T47D (cell line): ENCODE data around the gene TBL1X.

Experiments
- DNase-seq, 2 experiments: peaks; one replicate each; pipeline versions ENCODE4 v3.0.0 to v3.0.0-alpha.2; 2011 to 2012; ENCODE audit warnings: low read depth in 1 of 2, low spot score in 1 of 2
- JUND ChIP-seq: IDR thresholded peaks from 2 replicates; pipeline ENCODE4 v1.6.1; 2012; ENCODE audit warnings: low read depth
- in situ Hi-C: cut with HindIII; loops from 2 replicates; pipeline ENCODE4 v1.10.0; 2016; ENCODE audit warnings: low sequenced_read_pairs, low pct_unique_long_range_greater_than_20kb

Gene TBL1X

DNA sequence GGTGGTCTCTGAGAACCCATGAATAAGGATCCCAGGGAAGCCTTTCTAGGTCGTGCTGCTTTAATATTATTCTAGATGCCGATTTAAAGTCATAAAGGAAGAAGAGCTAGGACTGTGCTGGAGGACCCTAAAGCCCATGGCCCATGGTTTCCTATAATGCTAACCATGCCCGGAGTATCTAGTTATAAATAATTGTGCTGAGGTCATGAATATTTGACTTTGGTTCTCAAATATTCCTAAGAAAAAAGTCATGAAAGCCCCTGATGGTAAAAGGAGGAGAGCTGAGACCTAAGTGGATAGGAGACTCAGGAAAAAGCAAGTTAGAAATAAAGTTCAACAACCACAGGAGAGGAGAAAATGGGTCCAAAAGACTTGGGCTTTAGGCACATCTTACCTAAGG lies 132.0 kb downstream of the TBL1X start:
- TF ChIP-seq JUND, result no peak
- DNase-seq, result no peak
- in situ Hi-C loops, result no loop called here

DNA sequence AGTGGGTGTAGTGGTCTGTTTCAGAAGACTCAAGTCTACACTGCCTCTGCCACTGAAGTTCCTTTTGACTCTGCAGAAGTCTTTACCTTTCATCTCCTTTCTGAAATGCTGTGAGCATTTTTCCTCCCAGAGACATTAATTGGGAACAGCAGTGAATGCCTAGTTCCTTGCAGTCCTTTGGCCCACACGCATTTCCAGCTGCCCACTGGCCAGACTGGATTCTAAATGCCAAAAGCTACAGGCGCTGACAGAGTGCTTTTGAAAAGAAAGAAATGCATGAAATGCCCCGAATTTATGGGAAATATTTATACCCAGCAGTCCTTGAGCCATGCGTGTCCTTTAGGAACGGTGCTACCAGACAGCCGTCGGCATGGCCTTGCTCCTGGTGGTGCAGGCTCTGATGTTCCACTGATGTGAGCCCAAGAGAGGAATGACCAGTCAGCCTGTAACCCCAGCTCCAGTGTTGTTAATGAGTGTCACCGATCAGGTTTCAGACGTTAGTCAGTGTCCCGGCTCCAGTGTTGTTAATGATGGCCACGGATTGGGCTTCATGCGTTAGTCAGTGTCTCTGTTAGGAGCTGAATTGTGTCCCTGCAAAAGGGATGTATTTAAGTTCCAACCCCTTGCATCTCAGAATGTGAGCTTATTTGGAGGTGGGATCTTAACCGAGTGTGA lies 132.6 kb downstream of the TBL1X start:
- TF ChIP-seq JUND, result no peak
- in situ Hi-C loops, result no loop called here
- DNase-seq, result no peak

DNA sequence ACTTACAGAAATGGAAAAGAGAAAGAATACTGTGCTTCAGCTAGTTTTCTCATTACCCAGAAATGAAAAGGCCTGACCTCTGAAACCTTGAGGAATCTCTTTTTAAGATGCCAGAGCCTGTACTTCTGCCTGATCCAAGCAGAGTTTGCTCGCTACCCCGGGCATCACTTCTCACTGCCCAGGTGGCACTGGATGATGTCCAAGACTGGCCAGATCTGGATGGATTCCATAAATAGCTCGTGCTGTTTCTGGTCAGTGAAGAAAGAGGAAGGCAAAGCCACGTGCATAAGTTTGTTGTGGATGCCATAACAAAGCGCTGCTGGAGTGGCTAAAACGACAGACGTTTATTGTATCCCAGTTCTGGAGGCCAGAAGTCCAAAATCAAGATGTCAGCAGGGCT lies 133.5 kb downstream of the TBL1X start:
- in situ Hi-C loops, result no loop called here
- no peak for TF ChIP-seq JUND
- no peak for DNase-seq

DNA sequence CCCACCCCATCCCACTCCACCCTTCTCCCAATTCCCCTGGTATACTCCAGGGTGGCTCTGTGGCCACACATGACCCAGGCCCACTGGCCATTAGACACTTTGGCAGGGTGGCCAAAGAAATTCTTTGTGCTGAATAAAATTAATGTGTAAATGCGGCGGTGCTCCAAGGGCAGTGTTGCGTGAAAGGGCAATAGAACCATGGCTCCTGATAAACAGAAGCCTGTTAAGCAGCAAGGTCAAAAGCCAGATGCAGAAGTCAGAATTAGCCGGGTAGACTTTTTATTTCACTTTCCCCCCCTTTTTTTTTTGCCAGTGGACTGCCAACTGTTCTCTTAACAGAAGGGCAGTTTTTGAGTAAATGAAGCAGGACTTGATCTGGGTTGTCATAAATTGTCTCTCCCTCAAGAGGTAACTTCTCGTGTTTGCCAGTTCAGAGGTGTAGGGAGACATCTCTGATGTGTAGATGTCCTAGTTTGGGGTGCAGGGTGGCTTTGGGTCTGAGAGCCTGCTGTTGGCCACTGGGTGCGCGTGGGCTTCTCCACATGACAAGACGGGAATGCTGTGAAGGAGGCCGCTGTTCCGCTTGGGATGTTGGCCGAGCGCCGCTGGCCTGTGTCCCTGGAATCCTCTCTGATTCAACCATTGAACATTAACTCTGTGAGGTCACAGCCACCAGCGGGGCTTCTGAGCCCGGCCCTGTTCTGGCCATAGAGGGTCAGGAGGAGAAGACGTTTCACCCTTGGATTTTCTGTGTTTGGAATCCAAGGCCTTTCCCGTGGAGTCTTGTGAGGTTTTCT lies 139.5 kb downstream of the TBL1X start:
- TF ChIP-seq JUND, result no peak
- no peak for DNase-seq
- in situ Hi-C loops, result no loop called here

GRCh38 chrX:9604908-9605306 lies 140.0 kb downstream of the TBL1X start:
- DNase-seq, result no peak
- in situ Hi-C loops, result no loop called here
- no peak for TF ChIP-seq JUND

GRCh38 chrX:9605484-9605883 lies 140.6 kb downstream of the TBL1X start:
- TF ChIP-seq JUND, result no peak
- in situ Hi-C loops, result no loop called here

GRCh38 chrX:9606971-9607370 lies 142.1 kb downstream of the TBL1X start:
- TF ChIP-seq JUND, result no peak
- DNase-seq, result no peak
- in situ Hi-C loops, result no loop called here

More at GRCh38 chrX:9605484-9605883, 140.6 kb downstream of the TBL1X start:
- DNase-seq, result no peak

DNA sequence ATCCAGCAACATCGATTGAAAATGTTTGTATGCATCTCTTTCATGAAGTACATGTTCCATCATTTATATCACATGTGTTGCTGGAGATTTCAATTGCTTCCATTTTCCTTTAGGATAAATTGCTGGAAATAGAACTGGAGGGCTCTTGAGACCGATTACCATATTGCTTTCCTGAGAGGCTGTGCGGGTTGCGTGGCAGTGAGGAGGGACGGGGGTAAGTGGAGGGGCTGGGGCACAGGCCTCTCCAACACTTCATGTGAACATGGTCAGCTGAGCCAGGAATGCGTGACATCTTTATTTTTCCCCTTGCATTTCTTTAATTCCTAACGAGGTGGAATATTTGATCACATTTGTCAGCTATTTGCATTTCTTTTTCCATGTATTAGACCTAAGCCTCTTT lies 144.6 kb downstream of the TBL1X start:
- no peak for TF ChIP-seq JUND
- DNase-seq, result no peak
- in situ Hi-C loops, result no loop called here

GRCh38 chrX:9609987-9610386 lies 145.1 kb downstream of the TBL1X start:
- in situ Hi-C loops, result no loop called here
- TF ChIP-seq JUND, result no peak
- no peak for DNase-seq

- no peak for DNase-seq
- TF ChIP-seq JUND, result no peak
- in situ Hi-C loops, result no loop called here
Observed at GRCh38 chrX:9610771-9611392, 146.0 kb downstream of the TBL1X start.

GRCh38 chrX:9611436-9612145 lies 146.7 kb downstream of the TBL1X start:
- TF ChIP-seq JUND, result no peak
- in situ Hi-C loops, result no loop called here
- no peak for DNase-seq

DNA sequence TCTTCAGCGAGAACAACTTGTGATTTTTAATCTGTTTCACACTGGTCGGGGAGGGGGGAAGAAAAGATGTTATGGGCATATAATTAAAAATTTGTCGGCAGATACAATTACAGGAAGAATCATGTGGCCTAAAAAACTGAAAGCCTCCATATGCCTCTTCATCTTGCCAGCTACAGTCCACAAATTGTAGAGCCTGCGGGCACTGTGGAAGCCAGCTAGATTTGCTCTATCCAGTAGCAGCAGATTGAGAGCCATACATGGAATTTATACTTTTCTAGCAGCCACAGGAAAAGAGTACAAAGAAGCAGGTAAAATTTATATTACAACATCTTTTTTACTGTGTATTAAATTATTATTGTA lies 147.3 kb downstream of the TBL1X start:
- no peak for DNase-seq
- in situ Hi-C loops, result no loop called here
- no peak for TF ChIP-seq JUND

DNA sequence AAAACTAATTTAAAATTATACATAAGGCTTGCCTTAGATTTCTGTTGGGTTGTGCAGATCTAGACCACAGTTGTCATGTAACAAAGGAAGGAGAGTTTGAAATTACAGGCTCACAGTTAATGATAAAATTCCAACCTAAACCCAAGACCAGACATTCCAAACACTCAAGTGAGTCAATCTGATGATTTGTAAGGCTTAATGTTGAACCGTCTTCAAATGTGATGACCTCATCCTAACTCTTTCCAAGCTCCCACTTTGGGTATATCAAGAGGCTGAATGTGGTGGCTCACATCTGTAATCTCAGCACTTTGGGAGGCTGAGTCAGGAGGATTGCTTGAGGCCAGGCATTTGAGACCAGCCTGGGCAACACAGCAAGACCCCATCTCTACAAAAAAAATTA lies 149.2 kb downstream of the TBL1X start:
- DNase-seq, result no peak
- TF ChIP-seq JUND, result no peak
- in situ Hi-C loops, result no loop called here
